ENCODE data around the gene IBA57. TPM values are rescaled to one million over a fixed set of nuclear protein-coding genes. Genes with fewer than 3 reads are reported as not detected.
"Not testable (repeated sequence)": the region's sequence is repeated elsewhere in the genome, so short reads cannot be mapped to it uniquely, and the experiment has no call there.

IBA57 gene
- polyA plus RNA-seq, 4 donors = 4.4 to 6.4 (median 5.2) TPM

GRCh38 chr1:228224198-228225164, 58.9 kb downstream of the IBA57 start:
- no peak for DNase-seq (ENCODE audit: low read depth in 4 of 4, low spot score in 3 of 4)

GRCh38 chr1:228225165-228225710, 59.6 kb downstream of the IBA57 start:
- no peak for DNase-seq (ENCODE audit: low read depth in 4 of 4, low spot score in 3 of 4)

DNA sequence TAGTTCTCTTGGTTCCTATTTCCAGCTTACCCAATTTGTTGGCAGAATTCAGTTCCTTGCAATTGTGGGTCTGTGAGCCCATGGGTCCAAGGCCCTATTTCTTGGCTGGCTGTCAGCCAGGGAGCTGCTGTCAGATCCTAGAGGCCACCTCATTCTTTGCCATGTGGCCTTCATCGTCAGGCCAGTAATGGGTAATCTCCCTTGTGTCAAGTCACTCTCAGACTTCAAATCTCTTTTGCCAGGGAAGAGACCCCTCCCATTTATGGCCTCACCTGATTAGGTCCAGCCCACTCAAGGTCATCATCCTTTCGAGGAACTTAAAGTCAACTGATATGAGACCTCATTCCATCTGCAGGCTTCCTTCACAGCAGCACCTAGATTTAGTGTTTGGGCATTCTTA, 60.1 kb downstream of the IBA57 start:
- no peak for DNase-seq (ENCODE audit: low read depth in 4 of 4, low spot score in 3 of 4)

- no peak for DNase-seq (ENCODE audit: low read depth in 4 of 4, low spot score in 3 of 4)
Observed at GRCh38 chr1:228226141-228226874, 60.7 kb downstream of the IBA57 start.

GRCh38 chr1:228226956-228227791, 61.6 kb downstream of the IBA57 start:
- DNase-seq (ENCODE audit: low read depth in 4 of 4, low spot score in 3 of 4) = no peak

- DNase-seq (ENCODE audit: low read depth in 4 of 4, low spot score in 3 of 4) = not testable (repeated sequence)
Observed at GRCh38 chr1:228228147-228228546, 62.5 kb downstream of the IBA57 start.

GRCh38 chr1:228228601-228229074, 63.0 kb downstream of the IBA57 start:
- no peak for DNase-seq (ENCODE audit: low read depth in 4 of 4, low spot score in 3 of 4)

- DNase-seq (ENCODE audit: low read depth in 4 of 4, low spot score in 3 of 4) = no peak
Observed at GRCh38 chr1:228231189-228231588, 65.6 kb downstream of the IBA57 start.

Other genes starting within 250 kb of the IBA57 start
- 1 to 10 TPM; 1.0 to 1.7 (median 1.2) TPM for gene WNT9A, start 217.9 kb upstream of the IBA57 start, polyA plus RNA-seq (ENCODE audit: insufficient read length in 4 of 4)
- gene WNT3A, start 158.8 kb upstream of the IBA57 start, polyA plus RNA-seq (ENCODE audit: insufficient read length in 4 of 4) = under 1 TPM; 0.19 to 0.49 (median 0.22) TPM
- 100 to 1,000 TPM; 326 to 381 (median 336) TPM for gene ARF1, start 83.1 kb upstream of the IBA57 start, polyA plus RNA-seq (ENCODE audit: insufficient read length in 4 of 4)
- gene C1orf35, start 62.5 kb upstream of the IBA57 start, polyA plus RNA-seq (ENCODE audit: insufficient read length in 4 of 4) = 10 to 100 TPM; 13.8 to 23.8 (median 14.7) TPM
- 10 to 100 TPM; 38.7 to 54.9 (median 42.9) TPM for gene MRPL55, start 56.5 kb upstream of the IBA57 start, polyA plus RNA-seq (ENCODE audit: insufficient read length in 4 of 4)
- gene GUK1, start 25.5 kb upstream of the IBA57 start, polyA plus RNA-seq (ENCODE audit: insufficient read length in 4 of 4) = 100 to 1,000 TPM in 2 of 4 donors, 10 to 100 TPM in 2; 99.3 to 181 (median 101) TPM
- gene GJC2, start 15.9 kb upstream of the IBA57 start, polyA plus RNA-seq (ENCODE audit: insufficient read length in 4 of 4) = 1 to 10 TPM in 1 of 4 donors, under 1 TPM in 3; 0.56 to 1.2 (median 0.63) TPM
- 10 to 100 TPM; 24.6 to 31.8 (median 28.1) TPM for gene OBSCN, start 42.2 kb downstream of the IBA57 start, polyA plus RNA-seq (ENCODE audit: insufficient read length in 4 of 4)
- 10 to 100 TPM; 13.2 to 18.0 (median 15.1) TPM for gene TRIM11, start 241.0 kb downstream of the IBA57 start, polyA plus RNA-seq (ENCODE audit: insufficient read length in 4 of 4)

Data from right renal pelvis (tissue), 4 donors.